Smooth muscle cell (in vitro differentiated cells): ENCODE results near the gene LSAMP. TPM values are rescaled to one million over a fixed set of nuclear protein-coding genes. Genes with fewer than 3 reads are reported as not detected.

Experiments used
- DNase-seq: peaks from one replicate; lab custom pipeline; 2025; ENCODE audit not compliant: unreplicated experiment; lab: John Stamatoyannopoulos, UW
- H2AFZ ChIP-seq: fragments of 200-600 bp; sonication (generic); 2 replicates; pipeline ENCODE4 v1.6.0; 2016; ENCODE audit warnings: antibody characterized with exemption, low read depth, mild to moderate bottlenecking
- H3F3A ChIP-seq: fragments of 200-600 bp; sonication (generic); 2 replicates; pipeline ENCODE4 v1.6.0; 2017; ENCODE audit warnings: antibody characterized with exemption, low read depth
- H3K27ac ChIP-seq: fragments of 200-600 bp; sonication (generic); 2 replicates; pipeline ENCODE4 v1.5.1; 2016; ENCODE audit warnings: low read depth, mild to moderate bottlenecking
- H3K27me3 ChIP-seq: fragments of 200-600 bp; sonication (generic); 2 replicates; pipeline ENCODE4 v1.6.1; 2016; ENCODE audit warnings: low read depth, mild to moderate bottlenecking
- H3K36me3 ChIP-seq: fragments of 200-600 bp; sonication (generic); 2 replicates; pipeline ENCODE4 v1.5.1; 2016; ENCODE audit warnings: low read depth
- H3K4me1 ChIP-seq: fragments of 200-600 bp; sonication (generic); 2 replicates; pipeline ENCODE4 v1.5.1; 2016; ENCODE audit warnings: low read depth
- H3K4me2 ChIP-seq: fragments of 200-600 bp; sonication (generic); 2 replicates; pipeline ENCODE4 v1.6.0; 2016; ENCODE audit warnings: mild to moderate bottlenecking
- H3K4me3 ChIP-seq: fragments of 200-600 bp; sonication (generic); 2 replicates; pipeline ENCODE4 v1.5.1; 2016; ENCODE audit warnings: mild to moderate bottlenecking
- H3K79me2 ChIP-seq: fragments of 200-600 bp; sonication (generic); 2 replicates; pipeline ENCODE4 v1.6.0; 2016; ENCODE audit warnings: low read depth, mild to moderate bottlenecking
- H3K9ac ChIP-seq: fragments of 200-600 bp; sonication (generic); 2 replicates; pipeline ENCODE4 v1.6.0; 2016; ENCODE audit warnings: low read depth
- H3K9me3 ChIP-seq: fragments of 200-600 bp; sonication (generic); replicated peaks from 2 replicates; pipeline ENCODE4 v1.5.1; 2016; ENCODE audit warnings: low read depth
- H4K20me1 ChIP-seq: fragments of 200-600 bp; sonication (generic); 2 replicates; pipeline ENCODE4 v1.6.0; 2016; ENCODE audit warnings: low read depth
- CTCF ChIP-seq: fragments of 200-600 bp; sonication (generic); IDR thresholded peaks from 2 replicates; pipeline ENCODE4 v1.5.1; 2017; ENCODE audit warnings: borderline replicate concordance, mild to moderate bottlenecking, antibody characterized with exemption; ENCODE audit not compliant: insufficient read depth, poor library complexity, severe bottlenecking
- WGBS: methylation state at CpG from one replicate; pipeline ENCODE4 v1.1.7; 2016; ENCODE audit warnings: low lambda C conversion rate; 5-methylcytosine and 5-hydroxymethylcytosine counted together
- polyA plus RNA-seq: library from polyadenylated mRNA; unstranded; fragments of >200 nt; fragmentation: Nextera tagmentation; extraction: Ambion mirVana; gene quantifications from 2 replicates; pipeline ENCODE4 v1.2.1, GENCODE V29; 2016
- total RNA-seq: library from RNA; depleted of rRNA; stranded (reverse); fragments of >200 nt; gene quantifications from 2 replicates; pipeline ENCODE4 v1.2.3, GENCODE V29; 2014

Gene LSAMP
- total and polyA plus RNA-seq, 2 experiments from 2014 or later = 11.2 to 13.6 TPM

- no peaks in the 10 kb centered on the region for H3K9me3 ChIP-seq
- peak overlapping the region; percentile 2 for H3K27ac ChIP-seq
- no peaks in the 10 kb centered on the region for H4K20me1 ChIP-seq
- no peak overlapping the region for H3K4me3 ChIP-seq
- H3K36me3 ChIP-seq = no peaks in the 10 kb centered on the region
- no peaks in the 10 kb centered on the region for H3K27me3 ChIP-seq
- no peaks in the 10 kb centered on the region for H3K79me2 ChIP-seq
- H3F3A ChIP-seq = no peaks in the 10 kb centered on the region
- TF ChIP-seq CTCF = no peak
- peaks cover 4% of the 10 kb centered on the region for H3K4me1 ChIP-seq
- H3K4me2 ChIP-seq = no peak overlapping the region
- no peak overlapping the region for H2AFZ ChIP-seq
- no peak overlapping the region for H3K9ac ChIP-seq
- DNase-seq = no peak
Observed at GRCh38 chr3:116341899-116342298, 103.4 kb downstream of the LSAMP start.

GRCh38 chr3:116341381-116341780 lies 103.9 kb downstream of the LSAMP start:
- H3K27me3 ChIP-seq = no peaks in the 10 kb centered on the region
- H3K79me2 ChIP-seq = no peaks in the 10 kb centered on the region
- H3K36me3 ChIP-seq = no peaks in the 10 kb centered on the region
- H3K9ac ChIP-seq = no peak overlapping the region
- H3K9me3 ChIP-seq = no peaks in the 10 kb centered on the region
- no peaks in the 10 kb centered on the region for H4K20me1 ChIP-seq
- WGBS = 94% methylated on average over 2 of the region's 2 CpGs
- no peaks in the 10 kb centered on the region for H3F3A ChIP-seq
- no peak overlapping the region for H3K4me2 ChIP-seq
- H3K27ac ChIP-seq = peak overlapping the region; percentile 78
- H3K4me3 ChIP-seq = no peak overlapping the region
- no peak for TF ChIP-seq CTCF
- peaks cover 4% of the 10 kb centered on the region for H3K4me1 ChIP-seq
- no peak for DNase-seq
- H2AFZ ChIP-seq = no peak overlapping the region

- Histone ChIP-seq H3K4me3 (no peak overlapping the region), H3K4me2 (peak overlapping the region; percentile 42), H3K27me3 (no peaks in the 10 kb centered on the region)
Observed at GRCh38 chr3:116340680-116341216, 104.5 kb downstream of the LSAMP start.

More at GRCh38 chr3:116340680-116341216, 104.5 kb downstream of the LSAMP start:
- Histone ChIP-seq H2AFZ (no peak overlapping the region), H4K20me1 (no peaks in the 10 kb centered on the region), H3K9me3 (no peaks in the 10 kb centered on the region), H3K9ac (peak overlapping the region; percentile 12), H3K79me2 (no peaks in the 10 kb centered on the region), H3K4me1 (peaks cover 4% of the 10 kb centered on the region), H3F3A (no peaks in the 10 kb centered on the region), H3K27ac (peak overlapping the region; percentile 78), H3K36me3 (no peaks in the 10 kb centered on the region)
- WGBS = 8% methylated on average over 1 of the region's 1 CpG
- no peak for TF ChIP-seq CTCF
- no peak for DNase-seq
